Fibroblast of peridontal ligament (primary cell): ENCODE measurements around the gene ZBTB46.
"Not testable (repeated sequence)": the region's sequence is repeated elsewhere in the genome, so short reads cannot be mapped to it uniquely, and the experiment has no call there.

Experiments used
- DNase-seq: peaks from one replicate; pipeline ENCODE4 v3.0.0-alpha.2; 2010; ENCODE audit errors: extremely low read depth

Gene ZBTB46

DNA sequence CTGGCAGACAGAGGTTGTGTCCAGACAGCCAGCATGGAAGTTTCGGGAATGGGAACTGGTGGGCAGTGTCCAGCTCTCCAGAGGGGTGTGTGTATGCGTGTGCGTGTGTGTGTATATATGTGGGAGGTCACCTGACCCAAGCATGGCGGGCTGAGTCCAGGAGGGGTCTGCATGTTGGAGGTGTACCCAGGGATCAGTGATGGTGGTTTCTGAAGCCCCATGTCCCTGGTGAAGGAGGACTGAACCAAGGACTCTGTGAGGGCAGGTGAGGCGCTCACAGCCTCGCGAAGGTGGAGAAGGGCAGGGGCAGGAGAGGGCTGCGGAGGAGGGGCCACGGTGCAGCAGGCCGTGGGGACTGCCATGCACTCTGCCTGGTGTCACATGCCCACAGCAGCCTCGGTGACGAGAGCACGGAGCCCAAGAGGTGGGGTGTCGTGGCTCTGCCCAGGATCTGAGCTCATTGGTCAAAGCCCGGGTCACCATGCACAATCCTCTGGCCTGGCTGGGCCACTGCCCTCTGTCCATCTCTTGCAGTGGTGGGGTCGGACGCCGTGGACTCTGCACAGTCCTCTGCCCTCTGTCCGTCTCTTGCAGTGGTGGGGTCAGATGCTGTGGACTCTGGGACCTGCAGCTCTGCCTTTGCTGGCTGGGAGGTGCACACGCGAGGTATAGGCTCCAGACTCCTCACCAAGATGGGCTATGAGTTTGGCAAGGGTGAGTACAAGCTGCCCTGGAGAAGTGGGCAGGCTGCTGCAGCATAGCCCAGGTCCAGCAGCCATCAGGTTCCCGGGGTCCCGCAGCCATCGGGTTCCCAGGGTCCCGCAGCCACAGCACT, 96.7 kb downstream of the ZBTB46 start:
- no peak for DNase-seq

DNA sequence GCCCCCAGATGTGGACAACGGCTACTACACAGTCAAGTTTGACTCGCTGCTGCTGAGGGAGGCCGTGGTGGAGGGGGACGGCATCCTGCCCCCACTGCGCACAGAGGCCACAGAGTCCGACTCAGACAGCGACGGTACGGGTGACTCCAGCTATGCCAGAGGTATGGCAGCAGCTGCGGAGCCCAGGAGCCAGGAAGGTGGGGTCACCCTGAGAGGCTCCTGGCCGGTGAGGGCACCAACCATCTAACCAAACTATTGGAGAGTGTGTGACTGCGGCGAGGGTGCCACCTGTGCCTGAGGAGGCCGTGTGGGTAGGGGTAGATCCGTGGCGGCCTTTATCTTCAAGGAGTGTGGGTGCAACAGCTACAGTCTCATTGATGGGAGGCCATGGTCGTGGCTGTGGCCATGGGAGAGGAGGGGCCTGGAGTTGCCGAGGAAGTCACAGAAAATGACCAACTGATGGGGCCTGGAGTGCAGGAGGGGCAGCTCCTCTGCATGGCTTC, 97.4 kb downstream of the ZBTB46 start:
- no peak for DNase-seq

DNA sequence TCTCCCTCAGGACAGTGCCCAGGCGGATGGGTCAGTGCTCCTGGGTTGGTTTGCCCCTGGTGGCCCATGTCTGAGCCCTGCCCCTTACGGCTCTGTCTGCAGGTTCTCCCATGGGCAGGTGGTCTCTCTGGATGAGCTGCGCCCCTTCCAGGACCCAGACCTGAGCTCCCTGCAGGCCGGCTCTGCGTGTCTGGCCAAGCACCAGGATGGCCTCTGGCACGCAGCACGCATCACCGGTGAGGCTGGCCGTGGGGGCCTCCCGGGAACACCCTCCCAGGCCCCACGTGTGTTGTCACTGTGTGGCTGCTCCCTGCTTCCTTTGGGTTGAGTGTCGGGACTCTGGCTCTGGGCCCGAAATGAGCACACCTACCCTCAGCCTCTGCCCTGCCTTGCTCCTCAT, 97.9 kb downstream of the ZBTB46 start:
- no peak for DNase-seq

DNA sequence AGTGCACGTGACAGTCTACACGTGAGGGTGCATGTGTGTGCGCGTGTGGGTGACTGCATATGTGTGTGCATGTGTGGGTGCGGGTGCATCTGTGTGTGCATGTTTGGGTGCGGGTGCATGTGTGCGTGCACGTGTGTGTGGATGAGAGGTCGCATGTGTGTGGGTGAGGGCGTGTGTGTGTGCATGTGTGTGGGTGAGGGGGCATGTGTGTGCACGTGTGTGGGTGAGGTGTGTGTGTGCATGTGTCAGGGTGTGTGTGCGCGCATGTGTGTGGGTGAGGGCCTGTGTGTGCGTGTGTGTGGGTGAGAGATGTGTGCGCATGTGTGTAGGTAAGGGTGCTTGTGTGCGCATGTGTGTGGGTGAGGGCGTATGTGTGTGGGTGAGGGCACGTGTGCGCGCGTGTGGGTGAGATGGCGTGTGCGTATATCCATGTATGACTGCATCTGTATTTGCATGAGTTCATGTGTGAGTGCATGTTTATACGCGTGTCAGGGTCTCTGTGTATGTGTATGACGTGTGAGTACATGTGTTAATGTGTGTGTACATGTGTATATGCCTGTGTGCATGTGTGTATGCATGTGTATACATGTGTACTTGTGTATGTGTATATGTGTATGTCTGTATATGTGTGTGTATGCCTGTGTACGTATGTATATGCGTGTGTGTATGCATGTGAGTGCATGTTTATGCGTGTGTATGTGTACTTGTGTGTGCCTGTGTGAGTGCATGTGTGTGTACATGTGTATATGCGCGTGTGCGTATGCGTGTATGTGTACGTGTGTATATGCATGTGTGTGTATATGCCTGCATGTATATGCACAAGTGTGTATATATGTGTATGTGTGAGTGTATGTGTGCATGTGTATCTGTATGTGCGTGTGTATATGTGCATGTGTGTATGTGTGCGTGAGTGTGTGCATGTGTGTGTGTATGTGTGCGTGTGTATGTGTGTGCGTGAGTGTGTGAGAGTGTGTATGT, 98.7 kb downstream of the ZBTB46 start:
- DNase-seq: no peak

DNA sequence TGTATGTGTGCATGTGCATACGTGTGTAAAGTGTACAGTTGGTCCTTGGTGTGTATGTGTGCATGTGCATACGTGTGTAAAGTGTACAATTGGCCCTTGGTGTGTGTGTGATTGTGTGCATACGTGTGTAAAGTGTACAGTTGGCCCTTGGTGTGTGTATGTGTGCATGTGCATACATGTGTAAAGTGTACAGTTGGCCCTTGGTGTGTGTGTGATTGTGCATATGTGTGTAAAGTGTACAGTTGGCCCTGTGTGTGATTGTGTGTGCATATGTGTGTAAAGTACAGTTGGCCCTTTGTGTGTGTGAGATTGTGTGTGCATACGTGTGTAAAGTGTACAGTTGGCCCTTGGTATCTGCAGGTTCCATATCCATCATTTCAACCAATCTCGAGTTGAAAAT, 99.7 kb downstream of the ZBTB46 start:
- DNase-seq: no peak

DNA sequence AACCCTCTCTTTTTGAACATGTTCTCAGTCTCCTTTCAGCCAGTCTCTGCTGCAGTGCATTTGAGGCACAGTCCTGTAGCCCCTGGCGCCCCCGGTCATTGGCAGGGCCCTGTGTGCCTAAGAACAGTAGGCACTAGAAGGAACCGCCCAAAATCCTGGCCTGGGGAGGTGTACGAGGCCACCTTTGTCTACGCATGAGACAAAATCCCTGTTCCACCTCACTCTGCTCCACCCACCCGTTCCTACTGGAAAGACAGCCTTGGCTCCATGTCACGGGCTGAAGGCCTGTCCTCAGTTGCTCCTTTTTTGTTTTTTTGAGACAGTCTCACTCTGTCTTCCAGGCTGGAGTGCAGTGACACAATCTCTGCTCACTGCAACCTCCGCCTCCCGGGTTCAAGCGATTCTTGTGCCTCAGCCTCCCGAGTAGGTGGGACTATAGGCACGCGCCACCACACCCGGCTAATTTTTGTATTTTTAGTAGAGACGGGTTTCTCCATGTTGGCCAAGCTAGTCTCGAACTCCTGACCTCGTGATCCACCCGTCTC, 100.8 kb downstream of the ZBTB46 start:
- not testable (repeated sequence) for DNase-seq

DNA sequence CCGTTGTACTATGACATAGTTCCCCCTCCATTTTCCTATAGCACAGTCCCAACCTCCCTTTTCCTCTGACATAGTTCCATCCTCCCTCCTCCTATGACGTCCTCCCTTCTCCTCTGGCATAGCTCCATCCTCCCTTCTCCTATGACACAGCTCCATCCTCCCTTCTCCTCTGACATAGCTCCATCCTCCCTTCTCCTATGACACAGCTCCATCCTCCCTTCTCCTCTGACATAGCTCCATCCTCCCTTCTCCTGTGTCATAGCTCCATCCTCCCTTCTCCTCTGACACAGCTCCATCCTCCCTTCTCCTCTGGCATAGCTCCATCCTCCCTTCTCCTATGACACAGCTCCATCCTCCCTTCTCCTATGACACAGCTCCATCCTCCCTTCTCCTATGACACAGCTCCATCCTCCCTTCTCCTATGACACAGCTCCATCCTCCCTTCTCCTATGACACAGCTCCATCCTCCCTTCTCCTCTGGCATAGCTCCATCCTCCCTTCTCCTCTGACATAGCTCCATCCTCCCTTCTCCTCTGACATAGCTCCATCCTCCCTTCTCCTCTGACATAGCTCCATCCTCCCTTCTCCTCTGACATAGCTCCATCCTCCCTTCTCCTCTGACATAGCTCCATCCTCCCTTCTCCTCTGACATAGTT, 108.0 kb downstream of the ZBTB46 start:
- DNase-seq: not testable (repeated sequence)

DNA sequence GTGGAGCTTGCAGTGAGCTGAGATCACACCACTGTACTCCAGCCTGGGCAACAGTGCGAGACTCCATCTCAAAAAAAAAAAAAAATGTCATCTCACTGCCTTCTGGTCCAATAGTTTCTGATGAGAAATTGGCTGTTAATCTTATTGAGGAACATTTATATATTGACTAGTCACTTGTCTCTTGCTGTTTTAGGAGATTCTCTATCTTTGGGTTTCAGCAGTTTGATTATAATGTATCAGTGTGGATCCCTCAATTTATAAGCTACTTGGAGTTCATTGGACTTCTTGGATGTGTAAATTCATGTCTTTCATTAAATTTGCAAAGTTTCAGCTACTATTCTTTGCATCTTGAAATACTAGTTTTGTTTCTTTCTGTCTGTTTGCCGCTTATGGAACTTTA, 112.1 kb downstream of the ZBTB46 start:
- DNase-seq: no peak

DNA sequence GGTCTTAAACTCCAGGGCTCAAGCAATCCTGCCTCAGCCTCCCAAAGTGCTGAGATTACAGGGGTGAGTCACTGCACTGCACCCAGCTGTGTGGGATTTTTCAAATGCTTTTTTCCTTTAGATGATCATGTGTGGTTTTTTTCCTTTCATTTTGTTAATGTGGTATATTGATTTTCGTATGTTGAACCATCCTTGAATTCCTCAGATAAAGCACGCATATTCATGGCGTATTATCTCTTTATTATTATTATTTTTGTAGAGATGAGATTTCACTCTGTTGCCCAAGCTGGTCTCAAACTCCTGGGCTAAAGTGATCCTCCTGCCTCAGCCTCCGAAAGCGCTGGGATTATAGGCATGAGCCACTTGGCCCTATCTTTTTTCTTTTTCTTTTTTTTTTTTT, 116.2 kb downstream of the ZBTB46 start:
- DNase-seq: no peak

DNA sequence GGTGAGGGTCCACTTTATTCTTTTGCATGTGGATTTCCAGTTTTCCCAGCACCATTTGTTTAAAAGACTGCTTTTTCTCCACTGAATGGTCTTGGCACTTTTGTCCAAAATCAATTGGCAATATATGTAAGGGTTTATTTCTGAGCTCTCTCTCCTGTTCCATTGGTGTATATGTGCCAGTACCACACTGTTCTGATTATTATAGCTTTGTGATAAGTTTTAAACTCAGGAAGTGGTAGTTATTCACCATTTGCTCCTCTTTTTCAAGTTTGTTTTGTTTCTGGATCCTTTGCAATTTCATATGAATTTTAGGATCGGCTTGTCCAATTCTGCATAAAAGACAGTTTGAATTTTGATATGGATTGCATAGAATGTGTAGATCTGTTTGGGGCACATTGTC, 118.9 kb downstream of the ZBTB46 start:
- DNase-seq: no peak

DNA sequence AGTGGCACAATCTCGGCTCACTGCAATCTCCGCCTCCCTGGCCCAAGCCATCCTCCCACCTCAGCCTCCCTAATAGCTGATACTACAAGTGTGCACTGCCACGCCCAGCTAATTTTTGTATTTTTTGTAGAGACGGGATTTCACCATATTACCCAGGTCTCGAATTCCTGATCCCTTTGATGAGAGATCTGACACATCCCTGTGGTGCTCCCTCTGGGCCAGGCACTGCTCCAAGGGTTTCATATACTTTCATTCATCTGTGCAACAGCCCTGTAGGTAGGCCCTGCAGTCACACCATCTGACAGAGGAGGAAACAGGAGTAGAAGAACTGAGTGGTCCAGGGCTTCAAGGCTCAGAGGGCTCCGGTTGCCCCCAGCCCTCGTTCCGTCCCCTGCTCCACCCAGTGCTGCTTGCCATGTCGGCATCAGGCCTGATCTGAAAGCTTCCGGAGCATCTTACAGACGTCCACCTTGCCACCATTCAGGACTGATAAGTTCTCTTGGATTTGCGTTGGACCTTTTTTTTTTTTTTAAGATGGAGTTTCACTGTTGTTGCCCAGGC, 119.9 kb downstream of the ZBTB46 start:
- DNase-seq: no peak

DNA sequence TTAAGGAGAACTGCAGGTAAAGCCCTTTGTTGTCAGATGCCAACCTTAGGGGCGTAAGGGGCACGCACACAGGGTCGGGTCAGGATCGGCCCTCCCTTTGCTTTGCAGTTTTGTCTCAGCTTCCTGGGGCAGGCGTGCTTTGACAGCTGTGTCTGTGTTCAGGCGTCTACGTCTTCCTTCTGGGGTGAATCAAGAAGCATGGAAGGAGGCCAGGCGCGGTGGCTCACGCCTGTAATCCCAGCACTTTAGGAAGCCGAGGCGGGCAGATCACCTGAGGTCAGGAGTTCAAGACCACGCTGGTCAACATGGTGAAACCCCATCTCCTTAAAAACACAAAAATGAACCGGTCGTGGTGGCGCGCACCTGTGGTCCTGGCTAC, 121.9 kb downstream of the ZBTB46 start:
- no peak for DNase-seq

DNA sequence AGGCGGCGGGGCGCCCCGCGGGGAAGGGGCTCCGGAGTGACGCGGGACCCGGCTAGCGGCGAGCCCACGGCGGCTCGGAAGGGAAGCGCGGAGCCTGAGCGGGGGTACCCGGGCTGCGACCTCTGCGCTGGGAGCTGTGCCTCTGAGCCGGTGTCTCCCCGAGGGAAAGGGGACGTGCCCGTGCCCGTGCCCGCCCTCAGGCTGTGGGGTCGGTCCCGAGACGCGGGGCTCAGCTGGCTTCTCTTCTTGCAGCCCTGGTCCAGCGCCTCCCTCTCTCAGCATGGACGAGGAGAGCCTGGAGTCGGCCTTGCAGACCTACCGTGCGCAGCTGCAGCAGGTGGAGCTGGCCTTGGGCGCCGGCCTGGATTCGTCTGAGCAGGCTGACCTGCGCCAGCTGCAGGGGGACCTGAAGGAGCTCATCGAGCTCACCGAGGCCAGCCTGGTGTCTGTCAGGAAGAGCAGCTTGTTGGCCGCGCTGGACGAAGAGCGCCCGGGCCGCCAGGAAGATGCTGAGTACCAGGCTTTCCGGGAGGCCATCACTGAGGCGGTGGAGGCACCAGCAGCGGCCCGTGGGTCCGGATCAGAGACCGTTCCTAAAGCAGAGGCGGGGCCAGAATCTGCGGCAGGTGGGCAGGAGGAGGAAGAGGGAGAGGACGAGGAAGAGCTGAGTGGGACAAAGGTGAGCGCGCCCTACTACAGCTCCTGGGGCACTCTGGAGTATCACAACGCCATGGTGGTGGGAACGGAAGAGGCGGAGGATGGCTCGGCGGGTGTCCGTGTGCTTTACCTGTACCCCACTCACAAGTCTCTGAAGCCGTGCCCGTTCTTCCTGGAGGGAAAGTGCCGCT, 122.5 kb downstream of the ZBTB46 start:
- DNase-seq: no peak

DNA sequence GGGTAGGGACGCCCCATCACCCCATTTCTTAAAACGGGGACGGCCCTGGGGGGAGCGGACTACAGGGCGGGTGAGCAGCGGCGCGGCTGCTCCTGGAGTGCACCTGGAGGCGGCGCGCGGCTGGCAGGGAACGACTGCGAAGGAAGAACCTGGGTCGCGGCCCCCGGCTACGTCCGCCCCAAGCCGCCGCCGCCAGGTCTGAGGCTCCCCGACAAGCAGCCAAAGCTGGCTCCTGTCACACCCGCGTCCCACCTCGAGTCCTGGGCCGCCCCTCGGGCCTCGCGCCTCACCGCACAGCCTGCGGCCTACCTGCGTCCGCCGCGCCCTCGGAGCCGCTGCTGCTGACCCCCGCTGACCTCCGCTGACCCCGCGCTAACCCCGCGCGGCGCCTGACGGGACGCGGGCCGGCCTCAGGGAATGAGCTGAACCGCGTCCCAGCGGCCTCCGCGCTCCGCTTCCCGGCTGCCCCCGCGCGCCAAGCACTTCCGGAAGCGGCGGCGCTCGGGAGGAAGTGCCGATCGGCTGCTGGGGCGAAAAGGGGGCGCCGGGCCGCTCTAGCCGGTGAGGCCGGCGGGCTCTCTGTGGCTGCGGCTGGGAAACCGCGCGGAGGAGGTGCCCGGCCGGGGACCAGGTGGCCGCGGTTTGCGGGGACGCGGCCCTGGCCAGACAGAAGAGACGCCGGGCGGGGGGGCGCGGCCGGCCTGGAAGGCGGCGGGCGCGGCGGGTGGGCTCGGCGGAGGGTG, 123.3 kb downstream of the ZBTB46 start, which contains the start of the genes ARFRP1 and ZGPAT:
Gene ARFRP1, minus strand, starts transcription at position 419 of the 743 bp plus-strand sequence. CDS start 885 bp downstream, outside the sequence.
Gene ZGPAT, plus strand, starts transcription at position 482 of the 743 bp plus-strand sequence. CDS start 542 bp downstream, outside the sequence.
- DNase-seq: peak; percentile 66

DNA sequence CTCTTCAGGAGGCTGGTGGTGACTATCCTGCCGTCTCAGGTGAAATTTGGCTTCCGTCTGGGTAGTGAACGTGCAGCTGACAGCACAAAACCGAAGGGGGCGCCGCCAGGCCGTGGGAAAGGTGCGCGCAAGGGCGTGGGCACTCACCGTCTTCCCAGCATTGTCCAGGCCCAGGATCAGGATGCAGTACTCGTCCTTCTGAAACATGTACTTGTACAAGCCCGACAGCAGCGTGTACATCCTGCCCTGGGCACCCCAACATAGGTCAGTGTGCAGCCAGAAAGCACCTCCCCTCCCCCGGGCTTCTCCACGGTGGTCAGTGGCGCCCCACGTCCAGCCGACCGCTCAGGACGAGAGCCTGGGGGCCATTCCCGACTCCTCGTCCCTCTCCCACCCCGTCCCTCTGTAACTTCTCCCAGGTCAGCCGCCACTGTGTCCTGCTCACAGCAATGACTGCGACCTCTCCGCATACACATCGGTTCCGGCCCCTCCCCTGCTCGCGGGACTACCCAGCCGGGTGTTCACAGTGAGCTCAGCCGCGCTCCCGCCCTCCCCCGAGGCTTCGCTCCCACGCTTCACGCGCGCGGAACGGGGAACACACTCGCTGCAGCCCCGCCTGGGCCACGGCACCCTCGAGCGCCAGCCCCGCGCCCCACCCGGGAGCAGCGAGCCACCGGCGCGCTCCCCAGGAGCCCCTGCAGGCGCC, 124.1 kb downstream of the ZBTB46 start:
- DNase-seq: no peak

DNA sequence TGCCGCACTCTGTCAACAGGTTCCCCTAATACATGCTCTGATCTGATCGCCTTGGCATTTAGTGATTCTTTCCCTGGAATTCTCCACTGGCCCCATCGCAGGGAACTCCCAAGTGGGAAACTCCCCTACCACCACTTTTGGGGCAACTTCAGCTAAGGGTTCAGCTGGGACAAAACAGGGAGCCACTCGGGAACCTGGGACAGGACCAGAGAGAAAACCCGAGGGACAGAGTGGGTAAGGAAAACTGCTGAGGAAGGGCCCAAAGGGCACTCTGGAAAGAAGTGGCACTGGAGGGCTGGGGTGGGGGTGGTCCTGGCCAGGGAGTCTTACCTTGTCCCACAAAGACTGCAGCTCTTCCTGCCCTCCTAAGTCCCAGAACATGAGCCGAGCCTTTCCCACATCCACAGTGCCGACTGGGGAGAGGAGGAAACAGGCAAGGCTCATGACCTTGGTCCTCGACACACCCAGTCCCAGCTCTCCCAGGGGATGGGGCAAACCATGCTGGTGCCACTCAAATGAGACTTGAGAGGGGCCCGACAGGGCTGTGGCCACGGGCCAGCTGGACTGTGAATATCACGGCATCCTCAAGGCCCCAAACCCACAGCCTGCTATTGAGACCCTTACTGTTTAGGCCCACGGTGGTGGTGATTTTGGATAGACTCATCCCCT, 124.9 kb downstream of the ZBTB46 start:
- DNase-seq: no peak

DNA sequence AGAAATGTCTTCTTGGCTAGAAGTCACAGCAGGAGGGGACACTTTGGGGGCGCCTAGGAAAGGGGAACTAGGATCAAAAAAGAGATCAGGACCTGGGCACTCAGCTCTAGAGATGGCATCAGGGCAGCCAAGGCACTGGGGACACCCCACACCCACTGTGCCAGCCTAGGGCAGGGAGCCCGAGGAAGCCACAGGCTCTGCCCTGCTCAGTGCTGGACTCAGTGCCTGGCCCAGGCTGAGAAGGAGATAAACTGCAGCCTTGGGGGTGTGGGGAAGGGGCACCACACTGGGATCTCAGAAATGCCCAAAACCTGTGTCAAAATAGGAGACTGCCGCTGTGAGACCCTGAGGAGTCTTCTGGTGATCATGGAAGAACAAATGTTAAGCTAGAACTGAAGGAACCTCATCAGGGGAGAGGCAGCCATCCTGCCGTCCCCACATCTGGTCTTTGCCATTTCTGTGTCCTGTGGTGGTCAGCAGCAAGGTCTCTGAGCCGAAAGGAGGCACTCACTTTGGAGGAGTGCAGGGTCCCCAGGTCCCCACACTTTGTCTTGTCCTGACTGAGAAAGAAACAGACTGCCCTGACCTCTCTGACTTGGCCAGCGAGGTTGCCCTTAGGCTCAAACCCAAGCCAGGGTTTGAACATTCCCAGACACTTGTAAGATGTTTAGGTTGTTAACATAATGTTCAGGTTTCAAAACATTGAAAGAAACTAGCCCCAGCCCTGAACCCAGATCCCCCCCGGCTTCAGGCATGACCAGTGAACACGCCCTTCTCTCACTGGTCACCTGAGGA, 125.6 kb downstream of the ZBTB46 start:
- DNase-seq: no peak

DNA sequence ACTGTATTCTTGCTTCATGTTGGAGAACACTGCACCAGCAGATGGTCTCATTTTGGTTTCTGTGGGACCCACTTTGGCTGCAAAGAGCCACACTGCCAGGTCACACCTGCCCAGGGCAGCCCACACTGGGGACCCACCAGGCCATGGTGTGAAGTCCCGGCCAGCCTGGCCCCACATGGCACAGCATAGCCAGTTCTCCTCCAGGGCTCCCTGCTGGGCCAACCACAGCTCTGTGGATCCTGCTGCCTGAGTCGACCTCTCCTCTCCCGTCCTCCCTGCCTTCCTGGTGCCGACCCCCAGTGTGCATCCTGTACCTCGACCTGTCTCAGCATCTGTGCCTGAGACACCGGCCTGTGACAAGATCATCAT, 126.3 kb downstream of the ZBTB46 start:
- no peak for DNase-seq
